NCI-H1930 (cell line): ENCODE data around the gene TNP2.
"Not testable (repeated sequence)": the region's sequence is repeated elsewhere in the genome, so short reads cannot be mapped to it uniquely, and the experiment has no call there.

Experiments used
- DNase-seq, 2 experiments: peaks; one replicate each; lab custom pipeline; 2025; lab: John Stamatoyannopoulos, UW

TNP2 gene

DNA sequence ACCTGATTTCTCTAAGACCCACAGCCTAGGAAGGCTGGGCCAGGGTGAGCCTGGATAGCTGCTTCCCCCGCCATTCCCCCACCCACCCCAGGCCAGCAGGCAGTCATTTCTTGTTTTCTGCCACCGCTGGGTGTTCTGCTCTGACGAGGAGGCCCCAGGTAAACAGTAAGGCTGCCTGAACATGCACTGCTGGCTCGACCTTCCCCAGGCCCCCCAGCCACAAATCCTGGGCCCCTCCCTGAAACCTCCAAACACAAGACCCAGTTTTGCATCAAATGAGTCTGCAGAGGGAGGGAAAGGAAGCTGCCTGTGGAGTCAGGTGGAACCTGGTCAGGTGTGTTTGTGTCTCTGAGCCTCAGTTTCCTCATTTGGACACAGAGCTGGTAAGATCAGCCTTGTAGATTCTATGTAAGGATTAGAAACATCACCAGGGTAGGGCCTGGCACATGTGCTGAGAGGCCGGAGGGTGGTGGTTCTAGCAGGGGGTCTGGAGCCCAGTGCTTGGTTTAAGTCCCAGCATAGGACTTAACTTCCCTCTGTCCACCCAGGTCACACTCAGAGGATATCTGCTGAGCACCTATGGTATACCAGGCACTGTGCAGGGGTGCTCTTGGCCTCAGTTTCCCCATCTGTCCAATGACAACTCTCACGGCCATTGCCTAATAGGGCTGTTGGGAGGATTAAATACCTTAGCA is 30.9 kb upstream of the TNP2 start:
- no peak for DNase-seq

GRCh38 chr16:11298950-11299547 is 29.9 kb upstream of the TNP2 start:
- not testable (repeated sequence) for DNase-seq

DNA sequence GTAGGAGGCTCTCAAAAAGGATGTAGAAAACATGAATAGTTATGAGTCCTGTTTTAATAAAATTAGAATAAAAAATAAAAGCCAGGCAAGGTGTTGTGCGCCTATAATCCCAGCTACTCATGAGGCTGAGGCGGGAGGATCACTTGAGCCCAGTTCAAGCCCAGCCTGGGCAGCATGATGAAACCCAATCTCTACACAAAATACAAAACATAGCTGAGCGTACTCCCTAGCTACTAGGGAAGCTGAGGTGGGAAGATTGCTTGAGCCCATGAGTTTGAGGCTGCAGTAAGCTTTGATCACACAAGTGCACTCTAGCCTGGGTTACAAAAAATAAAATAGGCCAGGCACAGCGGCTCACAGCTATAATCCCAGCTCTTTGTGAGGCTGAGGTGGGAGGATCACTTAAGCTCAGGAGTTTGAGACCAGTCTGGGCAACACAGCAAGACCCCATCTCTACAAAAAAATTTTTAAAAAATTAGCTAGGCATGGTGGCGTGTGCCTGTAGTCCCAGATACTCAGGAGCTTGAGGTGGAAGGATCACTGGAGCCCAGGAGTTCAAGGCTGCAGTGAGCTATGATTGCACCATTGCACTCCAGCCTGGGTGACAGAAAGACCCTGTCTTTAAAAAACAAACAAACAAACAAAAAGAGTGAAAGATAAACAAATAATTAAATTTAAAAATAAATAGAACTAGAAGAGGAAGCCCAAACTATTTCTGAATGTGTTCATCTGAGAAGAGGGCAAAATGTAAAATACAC is 29.2 kb upstream of the TNP2 start:
- DNase-seq = no peak

DNA sequence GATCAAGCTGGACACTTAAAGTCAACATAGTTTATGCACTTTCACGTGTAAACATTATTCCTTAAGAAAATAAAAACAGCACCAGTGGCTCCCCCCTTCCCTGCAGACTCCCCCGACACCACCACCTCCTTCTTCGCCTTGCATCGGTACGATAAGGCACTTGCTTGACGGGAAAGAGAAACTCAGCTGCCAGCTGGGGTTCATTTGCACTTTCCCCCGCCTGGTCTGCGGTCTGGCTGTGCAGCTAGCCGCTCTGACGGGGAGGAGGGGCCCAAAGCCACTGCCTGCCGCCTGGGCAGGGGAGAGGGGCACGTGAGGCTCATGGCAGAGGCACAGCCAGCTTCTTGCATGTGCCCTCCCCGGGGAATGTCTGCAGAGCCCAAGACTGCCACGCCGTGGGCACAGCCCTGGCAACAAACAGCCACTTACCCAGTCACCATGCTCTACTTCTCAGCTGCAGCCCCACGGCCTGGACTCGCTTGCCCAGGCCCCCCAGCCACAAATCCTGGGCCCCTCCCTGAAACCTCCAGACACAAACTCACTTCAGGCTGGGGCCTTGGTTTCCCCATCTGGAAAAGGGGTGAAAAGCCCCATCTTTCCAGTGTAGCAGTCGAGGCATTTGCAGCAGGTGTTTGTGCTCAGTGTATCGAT is 28.5 kb upstream of the TNP2 start:
- no peak for DNase-seq

GRCh38 chr16:11296706-11297491 is 27.8 kb upstream of the TNP2 start:
- DNase-seq = no peak

- DNase-seq = no peak
Observed at GRCh38 chr16:11296351-11296705, 27.2 kb upstream of the TNP2 start.

DNA sequence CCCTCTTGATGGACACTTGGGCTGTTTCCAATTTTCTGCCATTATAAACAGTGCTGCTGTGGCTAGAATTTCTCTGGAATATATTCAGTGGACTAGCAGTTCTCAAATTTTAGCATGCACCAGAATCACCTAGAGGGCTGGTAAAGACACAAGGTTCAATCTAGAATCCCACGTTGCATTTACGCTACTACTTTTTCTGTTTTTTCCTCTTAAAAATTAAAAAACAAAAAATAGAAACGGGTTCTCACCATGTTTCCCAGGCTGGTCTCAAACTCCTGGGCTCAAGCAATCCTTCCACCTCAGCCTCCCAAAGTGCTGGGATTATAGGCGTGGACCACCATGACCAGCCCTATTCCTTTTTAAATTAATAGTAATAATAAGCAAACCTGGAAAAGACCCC is 26.5 kb upstream of the TNP2 start:
- DNase-seq = no peak

GRCh38 chr16:11292076-11292748 is 23.1 kb upstream of the TNP2 start:
- no peak for DNase-seq

DNA sequence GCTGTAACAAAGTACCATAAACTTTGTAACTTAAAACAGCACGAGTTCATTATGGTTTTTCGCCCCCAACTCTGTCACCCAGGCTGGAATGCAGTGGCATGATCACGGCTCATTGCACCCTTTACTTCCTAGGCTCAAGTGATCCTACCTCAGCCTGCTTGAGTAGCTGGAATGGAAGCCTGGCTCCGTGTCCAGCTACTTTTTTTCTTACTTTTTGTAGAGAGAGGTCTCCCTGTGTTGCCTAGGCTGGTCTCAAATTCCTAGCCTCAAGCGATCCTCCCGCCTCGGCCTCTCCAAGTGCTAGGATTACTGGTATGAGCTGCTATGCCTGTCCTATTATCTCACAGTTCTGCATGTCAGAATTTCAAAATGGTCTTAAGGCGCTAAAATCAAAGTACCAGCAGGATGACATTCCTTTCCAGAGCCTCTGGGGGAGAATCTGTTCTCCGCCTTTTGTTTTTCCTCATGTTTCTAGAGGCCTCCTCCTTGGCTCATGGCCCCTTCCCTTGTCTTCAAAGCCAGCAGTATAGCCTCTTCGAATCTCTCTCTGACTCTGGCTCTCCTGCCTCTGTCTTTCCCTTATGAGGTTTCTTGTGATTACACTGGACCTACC is 22.1 kb upstream of the TNP2 start:
- no peak for DNase-seq

DNA sequence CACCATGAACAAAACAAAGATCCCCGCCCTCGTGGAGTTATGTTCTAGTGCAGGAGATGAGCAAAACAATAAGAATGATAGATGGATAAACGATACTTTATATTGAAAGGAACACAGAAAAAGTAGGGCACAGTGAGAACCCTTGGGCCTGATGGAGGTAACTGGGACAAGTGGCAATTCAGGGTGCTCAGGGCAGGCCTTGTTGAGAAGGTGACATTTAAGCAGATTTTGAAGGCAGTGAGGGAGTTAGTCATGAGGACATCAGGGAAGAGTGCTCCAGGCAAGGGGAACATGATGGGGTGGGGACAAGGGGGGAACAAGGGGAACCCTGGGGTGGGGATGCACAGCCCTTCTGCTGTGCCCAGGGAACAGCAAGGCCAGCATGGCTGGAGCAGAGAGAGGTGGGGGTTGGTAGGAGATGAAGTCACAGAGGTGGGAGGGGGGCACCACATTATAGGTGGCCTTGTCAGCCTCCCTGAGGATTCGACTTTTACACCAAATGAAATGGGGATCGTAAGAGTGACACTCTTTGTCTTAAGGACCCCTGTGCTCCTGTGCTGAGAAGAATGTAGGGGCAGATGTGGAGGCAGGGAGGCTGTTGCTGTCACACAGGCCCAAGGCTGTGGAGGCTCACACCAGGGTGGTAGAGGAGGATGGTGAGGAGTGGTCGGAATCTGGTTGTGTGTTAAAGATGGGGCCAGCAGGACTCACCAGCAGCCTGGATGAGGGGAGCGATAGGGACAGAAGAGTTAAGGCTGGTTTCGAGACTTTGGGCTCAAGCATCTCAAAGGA is 21.2 kb upstream of the TNP2 start:
- no peak for DNase-seq

DNA sequence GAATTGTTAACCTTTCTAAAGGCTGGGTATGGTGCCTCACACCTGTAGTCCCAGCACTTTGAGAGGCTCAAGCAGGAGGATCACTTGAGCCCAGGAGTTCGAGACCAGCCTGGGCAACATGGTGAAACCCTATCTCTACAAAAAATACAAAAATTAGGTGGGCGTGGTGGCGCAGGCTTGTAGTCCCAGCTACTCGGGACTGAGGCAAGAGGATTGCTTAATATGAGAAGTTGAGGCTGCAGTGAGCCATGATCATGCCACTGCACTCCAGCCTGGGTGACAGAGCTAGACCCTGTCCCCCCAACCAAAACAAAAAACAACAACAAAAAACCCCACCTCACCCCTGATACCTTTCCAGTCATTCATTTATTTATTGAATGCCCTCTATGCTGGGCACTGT is 20.6 kb upstream of the TNP2 start:
- DNase-seq = not testable (repeated sequence)

- no peak for DNase-seq
Observed at GRCh38 chr16:11289202-11289601, 20.1 kb upstream of the TNP2 start.

DNA sequence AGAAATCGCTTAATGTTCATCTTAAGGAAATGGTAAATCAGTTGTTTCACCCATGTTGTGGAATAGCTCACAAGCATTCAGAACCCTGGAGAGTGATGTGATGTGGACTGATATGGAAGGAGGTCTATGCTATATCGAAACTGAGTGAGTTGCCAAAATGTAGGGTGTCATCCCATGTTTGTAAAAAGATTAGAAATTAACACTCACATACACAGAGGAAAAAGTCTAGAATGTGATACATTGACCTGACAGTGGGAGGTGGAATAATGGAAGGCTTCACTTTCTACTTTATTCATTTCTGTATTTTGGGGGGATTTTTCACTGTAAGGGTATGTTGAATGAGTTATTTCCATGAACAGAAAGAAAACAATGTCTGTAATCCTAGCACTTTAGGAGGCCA is 16.7 kb upstream of the TNP2 start:
- DNase-seq = no peak

DNA sequence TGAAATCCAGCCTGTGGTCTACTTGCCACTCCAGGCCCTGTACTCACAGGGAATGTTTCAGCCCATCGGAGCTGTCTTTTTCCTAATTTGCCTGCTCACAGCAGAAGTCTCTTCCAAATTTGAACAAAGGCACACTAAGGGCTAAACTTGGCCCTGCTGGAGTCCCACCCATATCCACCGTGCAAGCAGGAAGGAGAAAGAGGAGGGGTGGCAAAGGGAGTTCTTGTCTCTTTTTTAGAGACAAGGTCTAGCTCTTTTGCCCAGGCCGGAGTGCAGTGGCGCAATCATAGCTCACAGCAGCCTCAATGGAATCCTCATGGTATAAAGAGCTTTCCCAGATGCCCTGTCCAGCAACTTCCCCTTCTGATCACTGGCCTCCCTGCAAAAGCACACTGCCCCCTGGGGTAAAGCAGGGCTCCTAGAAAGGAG is 14.7 kb upstream of the TNP2 start:
- DNase-seq = no peak

- DNase-seq = no peak
Observed at GRCh38 chr16:11280616-11281522, 11.7 kb upstream of the TNP2 start, which contains the start of gene PRM1. Gene PRM1, minus strand, starts transcription at chr16:11281330. Its CDS starts 92 bp downstream, at chr16:11281238.

GRCh38 chr16:11278681-11279628 is 9.8 kb upstream of the TNP2 start:
- no peak for DNase-seq

DNA sequence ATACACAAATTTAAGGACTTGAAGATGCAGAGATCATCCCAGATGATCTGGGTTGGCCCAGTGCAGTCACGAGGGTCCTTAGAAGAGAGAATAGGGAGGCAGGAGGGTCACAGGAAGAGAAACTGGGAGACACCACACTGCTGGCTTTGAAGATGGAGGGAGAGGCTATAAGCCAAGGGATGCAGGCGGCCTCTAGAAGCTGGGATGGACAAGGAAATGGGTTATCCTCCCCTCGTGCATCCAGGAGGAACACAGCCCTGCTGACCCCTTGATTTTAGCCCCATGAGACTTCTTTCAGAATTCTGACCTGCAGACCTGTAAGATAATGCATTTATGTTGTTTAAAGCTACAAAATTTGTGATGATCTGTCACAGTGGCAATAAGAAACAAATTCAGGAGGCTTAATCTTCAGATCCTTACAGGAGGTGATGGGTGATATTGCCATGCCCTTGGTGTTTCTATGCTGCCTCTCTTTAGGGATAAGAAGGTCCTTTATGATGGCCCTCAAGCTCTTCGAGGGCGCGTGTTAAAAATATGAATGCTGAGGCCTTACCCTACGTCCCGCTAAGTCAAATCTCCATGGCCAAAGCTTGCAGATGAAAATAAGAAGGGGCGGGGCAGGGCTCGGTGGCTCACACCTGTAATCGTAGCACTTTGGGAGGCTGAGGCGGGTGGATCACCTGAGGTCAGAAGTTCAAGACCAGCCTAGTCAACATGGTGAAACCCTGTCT is 8.6 kb upstream of the TNP2 start:
- no peak for DNase-seq
